Neutrophil (primary cell): ENCODE measurements around the gene MAG.

Source experiments
- H3K27ac ChIP-seq: fragments of 200-600 bp; sonication (generic); 2 replicates; pipeline ENCODE4 v1.5.1; 2016; ENCODE audit warnings: mild to moderate bottlenecking, moderate library complexity
- H3K27me3 ChIP-seq: fragments of 200-600 bp; sonication (generic); 2 replicates; pipeline ENCODE4 v1.6.0; 2016; ENCODE audit warnings: mild to moderate bottlenecking
- H3K36me3 ChIP-seq: fragments of 200-600 bp; sonication (generic); 2 replicates; pipeline ENCODE4 v1.5.1; 2017
- H3K4me1 ChIP-seq, 2 experiments: fragments of 200-600 bp in 1 of 2; sonication (generic) in 1 of 2; 1 replicate in 1 of 2; 2 replicates in 1 of 2; pipeline versions ENCODE4 v1.5.1 to v1.6.1; 2013 to 2016; ENCODE audit warnings: low read depth in 1 of 2, low read length in 1 of 2, mild to moderate bottlenecking in 1 of 2, moderate library complexity in 1 of 2; ENCODE audit not compliant: control insufficient read depth in 1 of 2, insufficient read depth in 1 of 2
- H3K4me3 ChIP-seq, 2 experiments: fragments of 200-600 bp in 1 of 2; sonication (generic) in 1 of 2; 1 replicate in 1 of 2; 2 replicates in 1 of 2; pipeline ENCODE4 v1.5.1; 2013 to 2016; ENCODE audit warnings: low read depth in 1 of 2, low read length in 1 of 2, mild to moderate bottlenecking in 1 of 2, moderate library complexity in 1 of 2
- H3K9me3 ChIP-seq: fragments of 200-600 bp; sonication (generic); 2 replicates; pipeline ENCODE4 v1.5.1; 2016
- CTCF ChIP-seq: fragments of 200-600 bp; sonication (generic); IDR thresholded peaks from 2 replicates; pipeline ENCODE4 v1.5.1; 2016; ENCODE audit warnings: antibody characterized with exemption

MAG gene

GRCh38 chr19:35257113-35257461 lies 34.9 kb upstream of the MAG start:
- no peak for TF ChIP-seq CTCF
- H3K4me3 ChIP-seq = no peak overlapping the region
- no peaks in the 10 kb centered on the region for H3K4me1 ChIP-seq
- H3K36me3 ChIP-seq = no peaks in the 10 kb centered on the region
- H3K27me3 ChIP-seq = peaks cover 21% of the 10 kb centered on the region
- H3K27ac ChIP-seq = no peak overlapping the region
- H3K9me3 ChIP-seq = no peaks in the 10 kb centered on the region

GRCh38 chr19:35260694-35261304 lies 31.2 kb upstream of the MAG start:
- Histone ChIP-seq H3K9me3 (no peaks in the 10 kb centered on the region), H3K4me1 (peaks cover 9 to 12% of the 10 kb centered on the region in 2 experiments), H3K36me3 (no peaks in the 10 kb centered on the region), H3K27ac (no peak overlapping the region), H3K27me3 (peaks cover 30% of the 10 kb centered on the region), H3K4me3 (no peak overlapping the region)
- no peak for TF ChIP-seq CTCF

GRCh38 chr19:35261356-35262100 lies 30.4 kb upstream of the MAG start:
- Histone ChIP-seq H3K36me3 (no peaks in the 10 kb centered on the region), H3K4me1 (peaks cover 16 to 19% of the 10 kb centered on the region in 2 experiments), H3K4me3 (no peak overlapping the region), H3K27me3 (peaks cover 30% of the 10 kb centered on the region), H3K27ac (no peak overlapping the region), H3K9me3 (no peaks in the 10 kb centered on the region)
- no peak for TF ChIP-seq CTCF

GRCh38 chr19:35262101-35262761 lies 29.7 kb upstream of the MAG start:
- Histone ChIP-seq H3K36me3 (no peaks in the 10 kb centered on the region), H3K27ac (no peak overlapping the region), H3K27me3 (peaks cover 30% of the 10 kb centered on the region), H3K4me3 (no peak overlapping the region), H3K4me1 (peaks cover 23 to 26% of the 10 kb centered on the region in 2 experiments), H3K9me3 (no peaks in the 10 kb centered on the region)
- no peak for TF ChIP-seq CTCF

- no peak overlapping the region for H3K4me3 ChIP-seq
- no peak overlapping the region for H3K27ac ChIP-seq
- no peaks in the 10 kb centered on the region for H3K9me3 ChIP-seq
- H3K36me3 ChIP-seq = no peaks in the 10 kb centered on the region
- peaks cover 29 to 31% of the 10 kb centered on the region in 2 experiments for H3K4me1 ChIP-seq
- no peak for TF ChIP-seq CTCF
- peaks cover 26% of the 10 kb centered on the region for H3K27me3 ChIP-seq
Observed at GRCh38 chr19:35264268-35265125, 27.5 kb upstream of the MAG start.
